Right lobe of liver (tissue), 6 donors: ENCODE data around the gene FPR2. TPM values are rescaled to one million over a fixed set of nuclear protein-coding genes. Genes with fewer than 3 reads are reported as not detected.
A peak's percentile ranks its signal among the peaks of the same experiment; 100 is the strongest.

Experiments
- ATAC-seq, 4 donors: fragments of 200-7000 bp; cut with Tn5 transposase; one replicate each; pipeline ENCODE4 v1.9.1; 2020; ENCODE audit warnings: mild to moderate bottlenecking in 4 of 4, moderate library complexity in 4 of 4
- DNase-seq, 3 donors: peaks; one replicate each; pipeline ENCODE4 v3.0.0-alpha.2; 2020
- H3K27ac ChIP-seq, 3 donors: fragments of 200-600 bp; one replicate each; pipeline ENCODE4 v1.8.0; 2022
- H3K27me3 ChIP-seq, 2 donors: fragments of 200-600 bp; one replicate each; pipeline ENCODE4 v1.8.0; 2022
- H3K36me3 ChIP-seq, 4 donors: fragments of 200-600 bp; sonication (generic) in 1 of 4; one replicate each; pipeline versions ENCODE4 v1.5.1 to v1.8.0; 2017 to 2022; ENCODE audit warnings: control low read depth in 1 of 4
- H3K4me1 ChIP-seq, 4 donors: fragments of 200-600 bp; sonication (generic) in 1 of 4; one replicate each; pipeline versions ENCODE4 v1.5.1 to v1.8.0; 2017 to 2022; ENCODE audit warnings: control low read depth in 1 of 4
- H3K4me3 ChIP-seq, 3 donors: fragments of 200-600 bp; one replicate each; pipeline ENCODE4 v1.8.0; 2022
- H3K9me3 ChIP-seq, 4 donors: fragments of 200-600 bp; sonication (generic) in 1 of 4; one replicate each; pipeline versions ENCODE4 v1.5.1 to v1.8.0; 2017 to 2022; ENCODE audit warnings: control low read depth in 1 of 4
- CTCF ChIP-seq, 4 donors: fragments of 200-600 bp in 3 of 4; fragments of 450-650 bp in 1 of 4; IDR thresholded peaks; one replicate each; pipeline versions ENCODE4 v1.5.1 to v1.8.0; 2016 to 2022; ENCODE audit warnings: antibody characterized with exemption in 4 of 4, mild to moderate bottlenecking in 2 of 4
- POLR2A ChIP-seq: fragments of 450-650 bp; IDR thresholded peaks from one replicate; pipeline ENCODE4 v1.6.1; 2017; ENCODE audit warnings: antibody characterized with exemption, mild to moderate bottlenecking
- WGBS: methylation state at CpG from one replicate; pipeline ENCODE4 v1.1.6; 2018; ENCODE audit warnings: low coverage, low lambda C conversion rate; ENCODE audit not compliant: insufficient coverage; ENCODE audit errors: missing lambda C conversion rate; 5-methylcytosine and 5-hydroxymethylcytosine counted together
- intact Hi-C, 2 donors: fragments of 100-400 bp; cut with DNase I; formaldehyde crosslinking; loops; one replicate each; pipeline versions ENCODE4 v1.11.2 to v1.14.1; 2022
- total RNA-seq, 6 experiments: library from RNA; depleted of rRNA in 2 of 6; stranded (reverse); fragments of >200 nt in 2 of 6; fragmentation: NEBNext Ultra II Directional in 3 of 6; extraction: Animal tissue kit (Norgen Biotek cat#: 25700) in 3 of 6; gene quantifications; one replicate each; pipeline versions ENCODE4 v1.1.0 to v1.2.4, GENCODE V29; 2016 to 2023
- donor health status: DM: no; HTN: yes; CAD: no.
- donor health status: DM: no; HTN: no; CAD: no.
- donor health status: DM: no; HTN: no; CAD: no.
- donor health status: DM: no; HTN: yes; CAD: no.
- donor health status: DM: no; HTN: yes; CAD: no.

FPR2 gene
- total RNA-seq, 6 experiments from 2014 or later: 0.75 to 1.6 (median 1.1) TPM

DNA sequence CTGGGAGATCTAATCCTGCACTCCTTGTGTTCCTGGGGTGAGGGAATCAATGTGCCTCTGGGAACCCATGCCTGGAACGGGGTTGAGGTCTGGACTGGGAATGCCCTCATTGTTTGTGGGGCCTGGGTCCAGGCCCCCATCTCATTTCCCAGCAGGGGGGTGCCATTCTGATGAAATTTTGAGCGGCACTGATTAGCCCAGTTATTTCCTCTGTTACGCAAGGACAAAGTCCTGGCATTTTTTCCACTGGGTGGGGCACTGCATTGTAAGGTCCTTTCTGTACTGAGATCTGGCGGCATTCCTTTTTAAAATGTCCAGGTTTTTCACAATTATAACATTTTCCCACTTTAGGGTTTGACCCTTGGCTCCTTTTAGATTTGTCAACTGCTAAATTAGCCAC lies 48.8 kb downstream of the FPR2 start:
- TF ChIP-seq POLR2A: no peak
- TF ChIP-seq CTCF (IDR thresholded peaks at IDR 0.05): no peak
- ATAC-seq: no peak
- no peak overlapping the region for H3K27ac ChIP-seq
- no peaks in the 10 kb centered on the region for H3K36me3 ChIP-seq
- no peaks in the 10 kb centered on the region for H3K4me1 ChIP-seq
- no peak overlapping the region for H3K4me3 ChIP-seq
- DNase-seq: no peak
- no peaks in the 10 kb centered on the region for H3K27me3 ChIP-seq
- 39% methylated on average over 4 of the region's 4 CpGs for WGBS
- no peaks in the 10 kb centered on the region for H3K9me3 ChIP-seq
- intact Hi-C loops: no loop called here

DNA sequence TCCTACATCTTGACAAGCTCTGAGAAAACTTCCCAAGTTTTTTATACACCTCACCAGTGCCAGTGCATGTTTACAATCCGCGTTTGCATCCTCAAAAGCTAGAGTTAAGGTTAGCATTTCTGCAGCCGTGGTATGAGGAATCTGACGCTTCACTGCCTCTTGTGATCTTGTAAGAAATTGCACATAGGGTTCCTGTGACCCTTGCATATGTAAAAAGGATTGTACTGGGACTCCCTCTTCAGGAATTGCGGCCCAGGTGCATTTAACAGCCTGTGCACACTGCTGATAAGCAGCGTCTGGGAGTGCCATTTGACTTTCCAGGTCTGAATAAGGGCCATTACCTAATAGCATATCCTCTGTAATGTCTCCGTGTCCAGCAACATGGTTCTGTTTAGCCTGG lies 49.2 kb downstream of the FPR2 start:
- no peak overlapping the region for H3K4me3 ChIP-seq
- DNase-seq (no peak), ATAC-seq (no peak)
- no peaks in the 10 kb centered on the region for H3K27me3 ChIP-seq
- no peak overlapping the region for H3K27ac ChIP-seq
- no peaks in the 10 kb centered on the region for H3K9me3 ChIP-seq
- intact Hi-C loops: no loop called here
- no peaks in the 10 kb centered on the region for H3K4me1 ChIP-seq
- TF ChIP-seq POLR2A: no peak
- TF ChIP-seq CTCF (IDR thresholded peaks at IDR 0.05): peak in 1 of 4 donors; percentile 11
- WGBS: 67% methylated on average over 7 of the region's 7 CpGs
- no peaks in the 10 kb centered on the region for H3K36me3 ChIP-seq

DNA sequence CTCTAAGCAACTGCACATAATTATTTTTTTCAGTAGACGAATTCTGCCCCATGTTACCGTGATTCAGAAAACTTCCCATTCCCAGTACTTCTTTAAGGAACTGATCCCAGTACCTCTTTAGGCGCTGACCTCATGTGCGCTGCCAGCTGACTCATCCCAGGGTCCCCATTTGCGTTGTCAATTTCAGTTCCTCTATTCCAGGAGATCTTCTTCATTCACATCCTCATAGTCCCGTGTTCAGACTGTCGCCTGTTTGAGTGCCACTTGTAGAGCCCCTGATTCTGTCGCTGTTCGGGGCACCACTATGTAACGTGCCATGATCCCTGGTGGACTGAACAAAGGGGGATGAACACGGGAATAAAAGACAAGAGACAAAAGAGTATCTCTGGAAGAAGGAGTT lies 50.4 kb downstream of the FPR2 start:
- no peaks in the 10 kb centered on the region for H3K36me3 ChIP-seq
- H3K27me3 ChIP-seq: no peaks in the 10 kb centered on the region
- no peaks in the 10 kb centered on the region for H3K9me3 ChIP-seq
- intact Hi-C loops: no loop called here
- 71% methylated on average over 11 of the region's 11 CpGs for WGBS
- TF ChIP-seq CTCF (IDR thresholded peaks at IDR 0.05): no peak
- peak; percentile 17 for TF ChIP-seq POLR2A
- no peak overlapping the region for H3K4me3 ChIP-seq
- ATAC-seq (peak in 3 of 4 donors; percentile 44 to 68 (median 68)), DNase-seq (peak in 2 of 3 donors; percentile 45 to 56)
- no peak overlapping the region for H3K27ac ChIP-seq
- no peaks in the 10 kb centered on the region for H3K4me1 ChIP-seq

DNA sequence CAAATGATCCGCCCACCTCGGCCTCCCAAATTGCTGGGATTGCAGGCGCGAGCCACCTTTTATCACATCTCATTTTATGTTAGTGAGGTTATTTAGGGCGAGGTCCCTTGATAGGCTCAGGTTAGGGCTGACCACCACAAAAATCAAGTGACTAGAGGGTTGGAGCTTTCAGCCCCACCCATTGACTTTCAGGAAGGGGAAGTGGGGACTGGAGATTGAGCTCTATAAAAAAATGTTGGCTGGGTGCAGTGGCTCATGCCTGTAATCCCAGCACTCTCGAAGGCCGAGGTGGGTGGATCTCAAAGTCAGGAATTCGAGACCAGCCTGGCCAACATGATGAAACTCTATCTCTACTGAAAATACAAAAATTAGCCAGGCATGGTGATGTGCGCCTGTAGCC lies 54.1 kb downstream of the FPR2 start:
- ATAC-seq (peak in 3 of 4 donors; percentile 41 to 56 (median 46)), DNase-seq (no peak)
- no peaks in the 10 kb centered on the region for H3K27me3 ChIP-seq
- H3K36me3 ChIP-seq: no peaks in the 10 kb centered on the region
- intact Hi-C loops: no loop called here
- no peak overlapping the region for H3K4me3 ChIP-seq
- no peak overlapping the region for H3K27ac ChIP-seq
- no peak for TF ChIP-seq POLR2A
- no peak for TF ChIP-seq CTCF (IDR thresholded peaks at IDR 0.05)
- no peaks in the 10 kb centered on the region for H3K9me3 ChIP-seq
- no peaks in the 10 kb centered on the region for H3K4me1 ChIP-seq
- WGBS: 74% methylated on average over 8 of the region's 9 CpGs

DNA sequence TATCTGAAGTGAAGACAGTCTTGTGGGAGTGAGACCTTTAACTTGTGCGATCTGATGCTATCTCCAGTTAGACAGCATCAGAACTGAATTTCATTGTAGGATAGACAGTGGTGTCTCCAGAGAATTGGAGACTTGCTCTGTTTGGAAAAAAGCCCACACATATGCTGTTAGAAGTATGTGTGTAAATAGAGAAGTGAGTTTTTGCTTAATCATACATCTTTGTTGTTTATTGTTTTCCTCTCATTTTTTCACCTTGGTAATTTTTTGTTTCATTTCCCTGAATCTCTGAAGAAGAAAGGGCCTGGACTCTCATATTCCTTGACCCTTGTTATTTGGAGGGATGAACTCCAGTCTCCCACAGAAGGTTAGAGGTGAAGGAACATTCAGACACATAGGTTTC lies 55.7 kb downstream of the FPR2 start:
- Histone ChIP-seq H3K27ac (peak overlapping the region in 1 of 3 donors; percentile 15), H3K27me3 (no peaks in the 10 kb centered on the region), H3K4me3 (no peak overlapping the region), H3K9me3 (no peaks in the 10 kb centered on the region), H3K4me1 (no peaks in the 10 kb centered on the region), H3K36me3 (no peaks in the 10 kb centered on the region)
- DNase-seq: no peak
- TF ChIP-seq POLR2A: no peak
- no peak for TF ChIP-seq CTCF (IDR thresholded peaks at IDR 0.05)
- ATAC-seq: no peak
- 100% methylated on average over 1 of the region's 1 CpG for WGBS
- intact Hi-C loops: no loop called here
